HG02759 (cell line): ENCODE data around the gene TRIM69.
"Not testable (repeated sequence)": the region's sequence is repeated elsewhere in the genome, so short reads cannot be mapped to it uniquely, and the experiment has no call there.

ENCODE experiments used
- ATAC-seq: cut with Tn5 transposase; IDR thresholded peaks from one replicate; pipeline ENCODE4 v1.9.1; 2021; ENCODE audit warnings: mild to moderate bottlenecking, moderate library complexity; ENCODE audit not compliant: unreplicated experiment

Gene TRIM69

GRCh38 chr15:44715142-44715796 lies 21.1 kb upstream of the TRIM69 start:
- no peak for ATAC-seq

GRCh38 chr15:44715797-44716334 lies 20.5 kb upstream of the TRIM69 start:
- no peak for ATAC-seq

GRCh38 chr15:44716983-44717602 lies 19.2 kb upstream of the TRIM69 start:
- ATAC-seq, result no peak

- no peak for ATAC-seq
Measured at GRCh38 chr15:44718180-44718926, 18.0 kb upstream of the TRIM69 start.

- no peak for ATAC-seq
Measured at GRCh38 chr15:44718927-44719292, 17.4 kb upstream of the TRIM69 start.

- ATAC-seq, result peak; percentile 37
Measured at GRCh38 chr15:44719293-44719999, 16.9 kb upstream of the TRIM69 start.

- not testable (repeated sequence) for ATAC-seq
Measured at GRCh38 chr15:44720000-44720435, 16.3 kb upstream of the TRIM69 start.

GRCh38 chr15:44720460-44721176 lies 15.7 kb upstream of the TRIM69 start:
- no peak for ATAC-seq

GRCh38 chr15:44722011-44722410 lies 14.3 kb upstream of the TRIM69 start:
- no peak for ATAC-seq

GRCh38 chr15:44726136-44726535 lies 10.2 kb upstream of the TRIM69 start:
- ATAC-seq, result no peak

- peak; percentile 40 for ATAC-seq
Measured at GRCh38 chr15:44726568-44727484, 9.5 kb upstream of the TRIM69 start.

- ATAC-seq, result no peak
Measured at GRCh38 chr15:44727485-44728231, 8.7 kb upstream of the TRIM69 start.

GRCh38 chr15:44728232-44728575 lies 8.1 kb upstream of the TRIM69 start:
- ATAC-seq, result not testable (repeated sequence)

- peak; percentile 76 for ATAC-seq
Measured at GRCh38 chr15:44728576-44729407, 7.5 kb upstream of the TRIM69 start.

GRCh38 chr15:44729408-44730127 lies 6.8 kb upstream of the TRIM69 start:
- peak; percentile 2 for ATAC-seq

- ATAC-seq, result no peak
Measured at GRCh38 chr15:44734839-44735481, 1.4 kb upstream of the TRIM69 start.
